Measurements from ENCODE around the gene ANKS1A. TPM values are rescaled to one million over a fixed set of nuclear protein-coding genes. Genes with fewer than 3 reads are reported as not detected.

Gene ANKS1A
- total RNA-seq, 1 donor from 2014 or later = 17.2 TPM

GRCh38 chr6:35036059-35036827 lies 147.2 kb downstream of the ANKS1A start:
- no peak overlapping the region for H3K4me3 Mint-ChIP-seq (ENCODE audit: unreplicated experiment)
- DNase-seq (ENCODE audit: low spot score) = no peak
- H3K36me3 Mint-ChIP-seq (ENCODE audit: low read depth) = peaks cover 1% of the 10 kb centered on the region
- H3K9me3 Mint-ChIP-seq (ENCODE audit: low read depth) = no peaks in the 10 kb centered on the region
- no peaks in the 10 kb centered on the region for H3K27me3 Mint-ChIP-seq (ENCODE audit: low read depth)
- TF ChIP-seq, protein P1, sequence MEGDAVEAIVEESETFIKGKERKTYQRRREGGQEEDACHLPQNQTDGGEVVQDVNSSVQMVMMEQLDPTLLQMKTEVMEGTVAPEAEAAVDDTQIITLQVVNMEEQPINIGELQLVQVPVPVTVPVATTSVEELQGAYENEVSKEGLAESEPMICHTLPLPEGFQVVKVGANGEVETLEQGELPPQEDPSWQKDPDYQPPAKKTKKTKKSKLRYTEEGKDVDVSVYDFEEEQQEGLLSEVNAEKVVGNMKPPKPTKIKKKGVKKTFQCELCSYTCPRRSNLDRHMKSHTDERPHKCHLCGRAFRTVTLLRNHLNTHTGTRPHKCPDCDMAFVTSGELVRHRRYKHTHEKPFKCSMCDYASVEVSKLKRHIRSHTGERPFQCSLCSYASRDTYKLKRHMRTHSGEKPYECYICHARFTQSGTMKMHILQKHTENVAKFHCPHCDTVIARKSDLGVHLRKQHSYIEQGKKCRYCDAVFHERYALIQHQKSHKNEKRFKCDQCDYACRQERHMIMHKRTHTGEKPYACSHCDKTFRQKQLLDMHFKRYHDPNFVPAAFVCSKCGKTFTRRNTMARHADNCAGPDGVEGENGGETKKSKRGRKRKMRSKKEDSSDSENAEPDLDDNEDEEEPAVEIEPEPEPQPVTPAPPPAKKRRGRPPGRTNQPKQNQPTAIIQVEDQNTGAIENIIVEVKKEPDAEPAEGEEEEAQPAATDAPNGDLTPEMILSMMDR (IDR thresholded peaks at IDR 0.05) = no peak
- H3K4me1 Mint-ChIP-seq (ENCODE audit: low read depth) = peaks cover 53% of the 10 kb centered on the region
- H3K27ac Mint-ChIP-seq (ENCODE audit: unreplicated experiment) = peak overlapping the region; percentile 59

DNA sequence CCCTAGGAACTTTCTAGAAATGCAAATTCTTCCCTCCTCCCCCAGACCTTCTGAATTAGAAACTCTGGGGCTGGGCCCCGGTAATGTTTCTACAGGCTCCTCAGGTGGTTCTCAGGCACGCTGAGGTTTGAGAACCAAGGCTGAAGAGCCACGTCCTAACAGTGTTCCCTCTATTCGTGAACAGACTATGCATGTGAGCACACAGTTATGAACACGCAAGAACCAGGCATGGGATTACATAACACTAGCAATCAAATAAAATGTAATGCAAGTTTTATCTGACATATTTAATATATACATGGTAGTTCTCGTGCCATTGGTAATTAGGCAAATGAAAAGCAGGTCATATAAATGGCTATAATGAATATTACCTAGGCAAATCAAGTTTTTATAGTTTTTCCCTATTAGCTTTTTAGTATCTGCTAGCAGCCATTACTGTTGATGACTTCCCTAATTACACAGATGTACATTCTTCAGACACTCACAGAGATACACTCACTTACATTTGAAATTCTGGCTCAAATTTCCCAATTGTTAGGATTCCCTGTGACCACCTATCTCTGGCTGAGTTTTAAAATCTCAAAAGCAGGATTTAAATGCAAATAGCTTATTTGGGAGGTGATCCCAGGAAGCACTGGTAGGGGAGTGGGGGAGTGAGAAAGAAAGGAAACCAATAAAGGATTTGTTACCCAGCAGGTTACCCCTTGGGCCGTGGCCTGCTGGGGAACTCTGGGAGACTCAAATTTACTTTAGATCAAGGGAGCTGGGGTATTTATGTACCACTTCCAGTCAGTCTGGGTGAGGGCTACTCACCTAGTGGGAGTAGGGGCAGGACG lies 148.0 kb downstream of the ANKS1A start:
- Mint-ChIP-seq H3K4me3 (ENCODE audit: unreplicated experiment) (no peak overlapping the region), H3K27ac (ENCODE audit: unreplicated experiment) (peak overlapping the region; percentile 78), H3K4me1 (ENCODE audit: low read depth) (peaks cover 61% of the 10 kb centered on the region), H3K36me3 (ENCODE audit: low read depth) (peaks cover 1% of the 10 kb centered on the region), H3K27me3 (ENCODE audit: low read depth) (no peaks in the 10 kb centered on the region), H3K9me3 (ENCODE audit: low read depth) (no peaks in the 10 kb centered on the region)
- TF ChIP-seq, protein P1 (IDR thresholded peaks at IDR 0.05) = no peak
- no peak for DNase-seq (ENCODE audit: low spot score)

DNA sequence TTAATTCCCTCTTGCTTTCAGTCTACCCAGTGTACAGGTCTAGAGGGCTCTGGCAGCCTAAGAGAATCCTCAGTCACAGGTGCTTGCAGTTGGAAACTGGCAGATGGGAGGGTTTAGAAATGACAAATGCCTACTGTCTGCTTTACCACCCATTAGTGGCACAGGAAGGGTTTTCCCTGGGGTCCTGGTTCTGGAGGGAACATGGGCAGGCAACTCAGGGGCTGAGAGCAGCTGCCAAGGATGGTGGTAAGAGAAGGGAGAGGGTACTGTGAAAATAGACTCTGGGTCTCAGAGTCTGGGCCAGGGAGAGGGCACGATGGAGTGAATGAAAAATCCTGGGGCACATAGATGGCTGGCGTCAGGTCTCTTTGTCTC lies 148.6 kb downstream of the ANKS1A start:
- Mint-ChIP-seq H3K4me3 (ENCODE audit: unreplicated experiment) (no peak overlapping the region), H3K36me3 (ENCODE audit: low read depth) (peaks cover 1% of the 10 kb centered on the region), H3K4me1 (ENCODE audit: low read depth) (peaks cover 65% of the 10 kb centered on the region), H3K27ac (ENCODE audit: unreplicated experiment) (peak overlapping the region; percentile 78), H3K9me3 (ENCODE audit: low read depth) (no peaks in the 10 kb centered on the region), H3K27me3 (ENCODE audit: low read depth) (no peaks in the 10 kb centered on the region)
- TF ChIP-seq, protein P1 (IDR thresholded peaks at IDR 0.05) = no peak
- DNase-seq (ENCODE audit: low spot score) = no peak

- Mint-ChIP-seq H3K36me3 (ENCODE audit: low read depth) (peaks cover 1% of the 10 kb centered on the region), H3K27me3 (ENCODE audit: low read depth) (no peaks in the 10 kb centered on the region), H3K4me1 (ENCODE audit: low read depth) (peaks cover 65% of the 10 kb centered on the region), H3K9me3 (ENCODE audit: low read depth) (no peaks in the 10 kb centered on the region), H3K27ac (ENCODE audit: unreplicated experiment) (peak overlapping the region; percentile 78), H3K4me3 (ENCODE audit: unreplicated experiment) (no peak overlapping the region)
- TF ChIP-seq, protein P1 (IDR thresholded peaks at IDR 0.05) = no peak
- DNase-seq (ENCODE audit: low spot score) = no peak
These were observed 149.0 kb downstream of the ANKS1A start for GRCh38 chr6:35038076-35038475.

- Mint-ChIP-seq H3K27me3 (ENCODE audit: low read depth) (no peaks in the 10 kb centered on the region), H3K4me3 (ENCODE audit: unreplicated experiment) (no peak overlapping the region), H3K36me3 (ENCODE audit: low read depth) (peaks cover 1% of the 10 kb centered on the region), H3K27ac (ENCODE audit: unreplicated experiment) (peak overlapping the region; percentile 71), H3K4me1 (ENCODE audit: low read depth) (peaks cover 59% of the 10 kb centered on the region), H3K9me3 (ENCODE audit: low read depth) (no peaks in the 10 kb centered on the region)
- no peak for DNase-seq (ENCODE audit: low spot score)
- TF ChIP-seq, protein P1 (IDR thresholded peaks at IDR 0.05) = no peak
These were observed 151.3 kb downstream of the ANKS1A start for GRCh38 chr6:35040398-35040797.

Data from chondrocyte (in vitro differentiated cells).